GM18507 (cell line): ENCODE measurements around the gene SMIM5.

ENCODE experiments used
- DNase-seq: peaks from one replicate; pipeline ENCODE4 v3.0.0; 2011; ENCODE audit warnings: low read depth; ENCODE audit not compliant: insufficient read length; ENCODE audit errors: extremely low spot score
- FAIRE-seq: peaks from 2 replicates; lab custom pipeline; 2011; peaks lifted over from hg19 to GRCh38; lab: Jason Lieb, UNC

Gene SMIM5

DNA sequence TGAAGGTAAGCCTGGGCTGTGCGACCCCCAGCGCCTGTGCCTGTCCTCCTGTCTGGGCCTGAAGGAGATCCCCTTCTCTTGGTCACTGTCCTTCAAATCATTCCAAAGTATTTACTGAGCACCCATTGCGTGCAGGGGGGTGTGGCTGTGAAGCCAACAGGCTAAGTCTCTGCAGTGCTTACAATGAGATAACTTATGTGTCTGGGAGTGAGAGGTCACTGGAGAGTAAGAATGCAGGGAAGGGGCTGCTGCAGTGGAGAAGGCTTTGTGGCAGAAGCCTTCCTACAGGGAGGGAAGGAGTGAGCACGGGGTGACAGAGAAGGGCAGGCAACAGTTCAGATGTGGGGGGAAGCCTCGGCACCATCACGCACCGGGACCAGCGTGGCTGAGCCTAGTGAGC lies 11.2 kb upstream of the SMIM5 start:
- DNase-seq (no peak), FAIRE-seq (no peak)

DNA sequence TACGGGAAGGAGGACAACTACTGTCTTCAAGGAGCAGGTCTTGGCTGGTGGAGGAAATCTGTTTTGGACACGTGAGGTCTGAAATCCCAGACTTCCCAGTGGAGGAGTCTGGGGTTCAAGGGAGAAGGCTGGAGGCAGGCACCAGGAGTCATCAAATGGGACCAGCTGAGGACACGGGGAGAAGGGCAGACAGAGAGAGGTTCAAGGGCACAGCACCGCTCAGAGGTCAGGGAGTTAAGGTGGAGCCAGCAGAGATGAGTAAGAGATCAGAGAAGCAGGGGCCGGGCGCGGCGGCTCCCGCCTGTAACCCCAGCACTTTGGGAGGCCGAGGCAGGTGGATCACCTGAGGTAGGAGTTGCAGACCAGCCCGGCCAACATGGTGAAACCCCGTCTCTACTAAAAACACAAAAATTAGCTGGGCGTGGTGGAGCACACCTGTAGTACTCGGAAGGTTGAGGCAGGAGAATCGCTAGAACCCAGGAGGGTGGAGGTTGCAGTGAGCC lies 10.4 kb upstream of the SMIM5 start:
- no peak for FAIRE-seq

DNA sequence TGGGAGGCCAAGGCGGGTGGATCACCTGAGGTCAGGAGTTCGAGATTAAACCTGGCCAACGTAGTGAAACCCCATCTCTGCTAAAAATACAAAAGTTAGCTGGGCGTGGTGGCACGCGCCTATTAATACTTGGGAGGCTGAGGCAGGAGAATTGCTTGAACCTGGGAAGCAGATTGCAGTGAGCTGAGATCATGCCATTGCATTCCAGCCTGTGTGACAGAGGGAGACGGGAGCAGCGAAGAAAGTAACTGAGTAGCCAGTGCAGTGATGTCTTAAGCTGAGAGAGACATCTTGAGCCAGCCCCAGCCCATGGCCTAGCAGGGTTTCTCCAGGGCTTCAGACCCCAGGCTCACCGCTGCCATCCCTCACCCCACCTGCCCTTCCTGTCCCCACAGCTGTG lies 9.8 kb upstream of the SMIM5 start:
- DNase-seq (no peak), FAIRE-seq (no peak)

More for the DNA sequence above, 10.4 kb upstream of the SMIM5 start:
- no peak for DNase-seq

DNA sequence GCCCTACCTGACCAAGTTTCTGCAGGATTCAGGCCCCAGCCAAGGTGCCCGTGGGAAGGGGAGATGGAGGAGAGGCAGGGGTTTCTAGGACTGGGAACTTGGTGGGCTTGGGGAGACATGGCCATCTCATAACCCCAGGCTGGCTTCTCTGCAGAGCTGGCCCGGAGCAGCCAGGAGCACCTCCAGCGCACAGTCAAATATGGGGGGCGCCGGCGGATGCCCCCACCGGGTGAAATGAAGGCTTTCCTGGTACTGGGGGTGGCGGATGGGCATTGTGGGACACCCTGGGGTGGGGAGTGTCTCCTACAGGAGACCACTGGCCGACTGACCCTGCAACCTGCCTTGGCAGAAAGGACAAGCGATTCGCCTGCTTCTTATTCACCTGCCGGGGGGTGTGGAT lies 9.2 kb upstream of the SMIM5 start:
- FAIRE-seq (no peak), DNase-seq (no peak)

DNA sequence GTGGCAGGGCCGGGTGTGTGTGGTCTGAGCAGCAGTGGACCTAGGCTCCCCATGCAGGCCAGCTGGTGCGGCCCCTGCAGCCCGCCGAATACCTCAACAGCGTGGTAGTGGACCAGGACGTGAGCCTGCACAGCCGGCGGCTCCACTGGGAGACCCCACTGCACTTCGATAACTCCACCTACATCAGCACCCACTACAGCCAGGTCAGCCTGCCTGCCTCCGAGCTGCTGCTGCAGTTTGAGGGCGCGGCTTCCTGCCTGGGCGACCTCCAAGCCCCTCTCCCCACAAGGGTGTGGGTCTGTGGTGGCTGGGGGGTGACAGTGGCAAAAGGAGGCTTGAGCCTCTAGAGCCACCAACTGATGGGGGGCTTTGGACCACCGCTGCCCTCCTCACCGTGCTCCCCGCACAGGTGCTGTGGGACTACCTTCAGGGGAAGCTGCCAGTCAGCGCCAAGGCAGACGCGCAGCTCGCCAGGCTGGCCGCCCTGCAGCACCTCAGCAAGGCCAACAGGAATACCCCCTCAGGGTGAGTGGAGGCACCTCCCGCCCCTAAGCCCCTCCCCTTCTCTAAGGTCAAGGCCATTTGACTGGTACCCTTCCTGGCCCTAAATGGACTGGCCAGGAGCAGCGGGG lies 8.4 kb upstream of the SMIM5 start:
- DNase-seq, result no peak
- no peak for FAIRE-seq

DNA sequence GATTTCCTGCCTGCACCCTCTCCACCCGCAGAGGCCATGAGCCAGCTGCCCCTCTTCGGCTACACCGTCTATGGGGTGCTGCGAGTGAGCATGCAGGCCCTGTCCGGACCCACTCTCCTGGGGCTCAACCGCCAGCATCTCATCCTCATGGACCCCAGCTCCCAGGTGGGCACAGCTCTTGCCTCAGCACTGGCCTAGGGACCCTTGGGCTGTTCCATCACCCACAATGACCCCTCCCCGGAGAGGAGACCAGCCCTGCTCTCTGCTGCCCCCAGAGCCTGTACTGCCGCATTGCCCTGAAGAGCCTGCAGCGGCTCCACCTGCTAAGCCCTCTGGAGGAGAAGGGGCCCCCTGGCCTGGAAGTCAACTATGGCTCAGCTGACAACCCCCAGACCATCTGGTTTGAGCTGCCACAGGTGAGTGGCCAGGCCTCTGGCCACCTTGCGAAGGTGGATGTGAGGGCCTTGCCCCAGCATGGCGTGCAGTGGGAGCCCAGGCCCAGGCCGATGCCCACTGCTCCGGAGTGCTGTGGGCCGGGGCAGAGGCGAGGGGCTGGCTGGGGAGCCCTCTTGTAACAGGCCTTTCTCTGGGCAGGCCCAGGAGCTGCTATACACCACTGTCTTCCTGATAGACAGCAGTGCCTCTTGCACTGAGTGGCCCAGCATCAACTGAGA lies 7.3 kb upstream of the SMIM5 start:
- peak; percentile 36 for FAIRE-seq
- DNase-seq, result peak; percentile 32

DNA sequence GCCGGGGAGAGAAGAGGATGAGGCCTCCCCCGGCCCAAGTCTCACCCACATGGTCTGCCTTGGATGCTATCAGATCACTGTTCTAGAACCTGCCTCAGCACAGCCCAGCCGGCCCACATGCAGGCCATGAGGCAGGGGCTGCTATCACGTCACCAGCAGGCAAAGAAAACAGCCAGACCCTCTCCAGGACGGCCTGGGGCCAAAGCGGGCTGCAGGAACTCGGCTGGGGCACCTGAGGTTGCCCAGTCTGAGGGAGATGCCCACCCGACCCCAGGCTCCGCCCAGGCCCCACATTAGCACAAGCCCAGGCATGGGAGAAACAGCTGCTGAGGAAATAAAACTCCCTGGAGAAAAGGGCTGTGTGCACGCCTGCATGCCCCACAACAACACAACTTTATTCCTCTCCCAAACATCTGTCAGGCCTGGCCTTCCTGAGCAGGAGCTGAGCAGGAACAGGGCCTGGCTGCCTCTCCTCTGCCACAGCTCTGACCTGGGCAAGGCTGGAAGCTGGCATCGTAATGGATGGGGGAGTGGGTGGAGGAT lies 6.7 kb upstream of the SMIM5 start:
- FAIRE-seq (no peak), DNase-seq (no peak)

DNA sequence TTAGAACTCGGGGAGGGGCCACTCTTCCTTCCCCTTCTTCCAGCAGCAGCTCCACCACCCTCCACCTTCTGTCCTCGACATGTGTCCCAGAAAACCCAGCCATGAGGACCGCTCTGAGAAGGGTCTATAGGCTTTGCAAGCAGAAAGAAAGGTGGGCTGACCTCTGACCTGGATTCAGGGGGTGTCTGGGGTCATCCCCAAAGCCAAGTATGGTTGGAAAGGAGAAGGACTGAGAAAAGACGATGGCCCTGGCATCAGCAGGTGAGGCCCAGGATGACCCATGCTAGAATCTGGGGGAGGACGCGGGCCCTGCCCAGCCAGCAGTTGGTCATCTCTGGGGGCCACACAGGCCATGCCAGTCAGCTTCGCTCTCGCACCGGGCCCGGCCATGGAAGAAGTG lies 6.1 kb upstream of the SMIM5 start:
- DNase-seq (no peak), FAIRE-seq (no peak)

DNA sequence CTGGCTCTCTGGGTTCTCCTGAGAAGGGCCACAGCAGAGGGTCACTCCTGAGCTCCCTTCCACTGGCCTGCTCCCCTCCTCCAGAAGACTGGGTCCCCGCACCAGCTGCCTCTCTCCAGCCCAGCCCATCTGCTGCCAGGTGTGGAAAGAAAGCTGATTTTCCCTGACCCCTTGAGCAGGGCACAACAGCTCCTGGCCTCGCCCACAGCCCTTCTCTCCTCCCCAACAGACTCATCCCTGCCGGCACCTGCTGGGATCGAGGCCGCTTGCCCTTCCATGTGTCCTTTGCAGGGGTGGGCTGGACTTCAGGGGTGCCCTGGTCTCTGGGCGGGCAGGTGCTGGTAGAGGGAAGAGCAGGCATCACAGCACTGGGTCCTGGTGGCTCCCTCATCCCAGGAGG lies 4.8 kb upstream of the SMIM5 start:
- FAIRE-seq, result no peak
- no peak for DNase-seq

DNA sequence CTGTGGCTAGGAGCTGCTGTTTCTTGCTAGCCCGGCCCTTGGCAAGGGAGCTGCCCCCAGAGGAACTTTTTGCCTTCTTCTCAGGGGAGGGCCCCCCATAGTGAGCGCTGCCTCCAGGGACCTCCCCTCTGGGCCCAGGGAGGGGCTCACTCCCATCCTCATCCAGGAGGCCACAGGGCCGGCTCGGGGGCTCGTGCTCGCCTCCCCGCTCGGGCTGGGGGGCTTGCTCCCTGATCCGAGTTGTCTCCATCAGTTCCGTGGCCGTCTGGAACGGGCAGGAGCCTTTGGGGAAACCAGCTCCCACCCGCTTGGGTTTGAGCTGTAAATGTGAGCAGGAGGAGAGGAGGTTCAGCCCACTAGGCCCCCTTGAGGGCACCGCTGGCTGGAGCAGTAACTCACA lies 4.1 kb upstream of the SMIM5 start:
- FAIRE-seq (no peak), DNase-seq (no peak)

DNA sequence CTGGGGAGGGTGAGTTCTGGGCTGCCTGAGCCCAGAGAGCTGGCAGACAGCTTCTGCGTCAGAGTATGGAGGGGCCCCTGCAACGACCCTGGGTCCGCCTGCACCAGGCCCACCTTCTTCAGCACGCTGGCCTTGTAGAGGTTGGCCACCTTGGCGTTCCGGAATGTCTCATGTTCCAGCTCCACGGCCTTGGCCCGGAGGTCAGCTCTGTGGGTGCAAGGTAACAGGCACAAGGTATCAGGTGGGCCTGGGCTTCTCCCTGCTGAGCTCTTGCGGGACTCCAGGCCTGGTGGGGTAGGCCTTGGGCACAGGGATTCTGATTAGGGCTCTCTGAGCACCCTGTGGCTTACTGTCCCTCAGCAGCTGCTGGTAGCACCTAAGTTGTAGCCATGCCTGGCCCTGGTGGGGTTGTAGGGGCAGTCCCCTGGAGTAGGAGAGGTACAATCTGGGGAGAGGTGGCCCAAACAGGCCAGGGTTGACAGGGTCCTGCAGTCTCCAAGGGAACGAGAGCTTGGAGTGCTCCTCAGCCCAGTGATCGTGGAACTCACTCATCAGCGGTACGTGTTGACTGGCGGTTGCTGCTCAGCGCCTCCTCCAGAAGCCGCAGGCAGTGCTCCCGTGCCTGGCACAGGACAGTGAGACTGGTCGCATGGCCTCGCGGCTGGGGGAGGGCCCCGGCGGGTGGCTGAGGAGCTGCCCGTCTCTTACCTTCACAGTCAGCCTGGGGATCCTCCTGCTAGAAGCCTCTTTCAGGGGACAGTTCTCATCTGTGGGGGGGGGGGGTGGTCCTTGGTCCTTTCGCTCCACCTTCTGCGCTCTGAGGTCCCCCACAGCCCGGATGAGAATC lies 2.9 kb upstream of the SMIM5 start:
- no peak for DNase-seq
- no peak for FAIRE-seq

DNA sequence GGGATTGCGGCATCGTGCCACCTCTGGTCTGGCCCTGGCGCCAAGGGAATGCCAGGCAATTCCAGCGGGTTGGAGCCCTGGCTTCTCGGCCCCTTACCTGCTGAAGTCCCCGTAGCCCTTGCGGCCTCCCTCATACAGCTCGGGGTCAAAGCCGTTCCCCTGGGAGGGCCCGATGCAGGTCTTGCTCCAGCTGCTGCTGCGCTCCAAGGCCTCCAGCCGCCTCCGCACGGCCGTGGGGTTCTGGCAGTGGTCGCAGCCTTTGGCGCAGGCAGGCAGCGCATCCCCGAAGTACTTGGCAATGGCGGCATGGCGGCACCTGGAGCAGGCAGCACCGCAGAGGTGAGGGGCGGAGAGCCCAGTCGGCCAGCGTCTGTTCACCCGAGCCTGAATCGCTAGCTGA lies 1.9 kb upstream of the SMIM5 start:
- DNase-seq (no peak), FAIRE-seq (no peak)

DNA sequence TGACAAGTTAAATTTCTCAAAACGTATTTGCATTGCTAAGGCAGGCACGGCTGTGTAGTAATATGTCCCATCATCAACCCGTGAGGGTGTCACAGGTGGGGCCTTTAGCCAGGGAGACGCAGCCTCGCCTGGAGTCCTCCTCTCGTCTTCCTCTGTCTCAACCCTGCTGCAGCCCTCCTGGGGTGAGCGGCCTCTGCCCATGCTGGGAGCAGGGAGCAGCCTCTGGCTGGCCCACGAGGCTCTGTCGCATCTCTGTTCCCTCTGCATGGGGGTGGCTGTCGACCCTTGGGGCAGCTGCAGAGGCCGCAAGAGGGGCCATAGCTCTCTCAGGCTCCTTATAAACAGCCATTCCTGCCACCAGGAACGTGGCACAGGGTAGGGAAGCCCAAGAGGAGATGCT lies 806 bp upstream of the SMIM5 start:
- DNase-seq (no peak), FAIRE-seq (no peak)

DNA sequence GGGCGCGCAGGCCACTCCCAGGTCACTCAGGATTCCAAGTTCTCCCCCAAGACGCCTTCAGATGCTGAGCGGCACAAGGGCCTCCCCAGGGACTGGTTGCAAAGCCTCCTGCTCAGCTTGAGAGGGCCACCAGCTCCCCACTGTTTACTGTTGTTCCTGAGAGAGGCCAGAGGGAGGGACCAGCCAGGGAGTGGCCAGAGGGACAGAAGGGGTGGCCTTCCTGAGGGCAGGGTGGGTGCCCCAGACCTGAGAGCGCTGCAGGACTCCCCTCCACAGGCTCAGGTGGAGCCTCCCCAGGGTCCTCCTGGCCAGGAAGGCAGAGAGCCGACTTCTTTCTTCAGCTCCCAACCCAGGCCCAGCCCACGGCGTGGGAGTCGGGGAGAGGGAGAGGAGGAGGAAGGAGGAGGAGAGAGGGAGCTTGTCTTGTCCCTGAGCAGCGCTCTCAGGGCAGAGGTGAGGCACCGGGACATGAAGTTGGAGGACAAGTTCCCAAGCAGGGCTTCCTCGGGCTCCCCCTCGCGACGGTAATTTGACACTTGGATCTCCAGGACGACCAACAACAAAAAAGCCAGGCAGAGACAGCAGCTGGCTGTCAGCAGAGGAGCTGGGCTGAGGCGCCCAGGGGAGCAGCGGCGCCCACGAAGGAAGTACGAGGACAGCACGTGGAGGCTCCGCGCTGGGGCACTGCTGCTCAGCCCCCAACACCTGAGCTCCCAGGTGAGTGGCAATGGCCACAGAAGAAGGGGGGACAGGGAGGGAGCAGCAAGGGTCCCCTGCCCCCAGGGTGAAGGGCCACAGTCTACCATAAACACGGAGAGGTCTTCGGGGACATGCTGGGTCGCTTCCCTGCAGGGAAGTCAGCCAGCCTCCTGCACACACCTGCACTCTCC lies 497 bp downstream of the SMIM5 start:
- peak; percentile 75 for FAIRE-seq
- peak; percentile 49 for DNase-seq

DNA sequence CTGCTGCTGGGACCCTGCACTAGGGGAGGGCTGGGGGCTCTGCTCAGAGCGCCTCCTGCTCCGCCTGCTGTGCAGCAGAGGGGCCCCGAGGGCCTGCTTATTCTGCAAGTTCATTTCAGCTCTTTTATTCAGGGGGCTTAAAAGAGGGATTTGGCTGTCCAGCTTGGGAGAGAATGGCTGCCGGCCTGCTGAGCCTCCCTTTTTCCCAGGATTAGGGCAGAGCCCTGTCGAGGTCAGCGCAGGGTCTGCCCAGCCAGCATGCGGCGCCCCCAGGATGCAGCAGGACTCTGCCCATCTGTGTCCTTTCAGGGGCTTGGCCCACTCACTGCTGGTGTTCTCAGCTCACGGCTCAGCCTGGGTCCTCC lies 1.1 kb downstream of the SMIM5 start:
- DNase-seq, result no peak
- FAIRE-seq, result no peak

DNA sequence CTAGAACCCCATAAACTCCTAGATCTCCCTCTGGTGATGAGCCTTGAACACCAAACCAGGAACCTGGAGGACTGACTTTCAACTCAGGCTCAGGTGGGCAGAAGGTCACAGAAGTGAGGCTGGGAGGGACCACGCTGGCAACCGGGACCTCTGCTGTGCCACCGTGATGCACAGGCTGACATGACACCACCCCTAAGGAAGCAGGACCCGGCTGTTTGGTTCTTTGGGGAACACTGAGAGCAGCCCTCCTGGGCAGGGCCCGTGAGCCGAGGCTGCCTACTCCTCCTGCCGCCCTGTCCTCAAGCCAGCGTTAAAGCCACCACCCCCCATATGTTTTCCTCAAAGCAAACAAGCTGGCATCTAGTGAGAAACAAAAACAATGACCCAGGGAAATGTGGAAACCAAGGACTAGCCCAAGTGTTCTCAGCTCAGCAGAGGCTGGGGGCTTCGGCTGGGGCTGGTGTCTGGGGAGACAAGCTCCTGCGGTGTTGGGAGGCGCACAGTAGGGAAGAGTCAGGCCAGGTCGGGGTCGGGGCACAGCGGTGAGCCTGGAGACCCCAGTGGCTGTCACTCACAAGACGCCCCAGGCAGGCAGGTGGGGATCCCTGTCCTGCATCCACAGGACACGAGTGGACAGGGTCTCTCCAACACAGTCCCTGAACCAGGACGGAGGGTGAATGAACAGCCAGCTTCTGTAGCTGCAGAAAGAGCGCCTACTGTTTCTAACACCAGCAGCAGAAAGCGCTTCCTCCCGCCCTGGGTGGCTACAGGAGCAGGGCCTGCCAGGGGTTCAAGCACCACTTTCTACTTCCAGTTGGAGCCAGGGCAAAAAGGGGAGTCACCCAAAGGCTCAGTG lies 1.7 kb downstream of the SMIM5 start:
- FAIRE-seq (no peak), DNase-seq (no peak)

DNA sequence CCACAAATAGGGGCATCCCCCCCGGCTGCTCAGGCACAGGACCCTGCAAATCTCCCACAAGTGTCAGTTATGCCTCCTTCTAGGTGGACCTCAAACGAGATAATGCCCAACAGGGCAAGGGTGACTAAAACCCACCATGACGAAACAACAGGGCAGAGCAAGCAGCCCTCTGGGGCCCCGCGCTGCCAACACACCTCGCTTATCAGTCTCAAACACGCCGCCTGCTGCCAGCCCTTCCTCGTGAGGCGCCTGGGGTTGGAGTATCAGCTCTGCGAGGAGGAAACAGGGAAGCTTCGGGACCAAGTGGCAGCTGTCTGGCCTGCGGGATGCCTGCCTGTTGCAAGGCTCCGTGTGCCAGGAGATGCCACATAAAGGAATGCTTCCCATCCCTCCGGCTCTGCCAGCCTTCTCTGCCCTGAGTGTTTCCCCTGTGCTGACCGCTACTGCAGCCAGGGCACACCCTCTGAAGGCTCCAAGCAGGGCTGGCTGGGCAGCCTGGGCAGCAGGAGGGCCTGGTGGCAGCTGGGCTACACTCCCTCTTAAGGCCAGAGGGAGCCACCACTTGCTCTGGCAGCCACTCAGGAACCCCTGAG lies 2.5 kb downstream of the SMIM5 start:
- DNase-seq (no peak), FAIRE-seq (no peak)
